ENCODE results near the gene OPRPN.

GRCh38 chr4:70382691-70383181, 15.0 kb upstream of the OPRPN start, which contains the start of gene SMR3B:
- TF ChIP-seq MAX (CRISPR knock-in tag; IDR thresholded peaks at IDR 0.05) (no peak), ATF1 (CRISPR knock-in tag; IDR thresholded peaks at IDR 0.05) (no peak), ESRRA (CRISPR knock-in tag; IDR thresholded peaks at IDR 0.05; ENCODE audit: borderline replicate concordance) (no peak), TCF7 (CRISPR knock-in tag; IDR thresholded peaks at IDR 0.05; ENCODE audit: low read depth) (no peak)
